Measurements from ENCODE around the gene C5orf34. TPM values are rescaled to one million over a fixed set of nuclear protein-coding genes. Genes with fewer than 3 reads are reported as not detected.

Gene C5orf34
- total RNA-seq, 1 donor from 2014 or later, result 0.69 TPM

Other genes with a start within 250 kb of the C5orf34 start
- gene HMGCS1, start 201.7 kb downstream of the C5orf34 start, total RNA-seq, result 234 TPM
- 32.3 TPM for gene CCL28, start 102.8 kb downstream of the C5orf34 start, total RNA-seq
- gene TMEM267, start 31.3 kb downstream of the C5orf34 start, total RNA-seq, result 8.6 TPM
- 74.9 TPM for gene PAIP1, start 41.9 kb upstream of the C5orf34 start, total RNA-seq
- gene NNT, start 88.0 kb upstream of the C5orf34 start, total RNA-seq, result 107 TPM